SK-N-MC (cell line): Measurements from ENCODE around the gene USP19.

Experiments used
- DNase-seq: peaks from one replicate; pipeline ENCODE4 v3.0.0-alpha.2; 2011; ENCODE audit warnings: low read depth, low spot score
- H3K27ac ChIP-seq: fragments of 200-600 bp; sonication (generic); 2 replicates; pipeline ENCODE4 v1.5.1; 2016; ENCODE audit warnings: mixed run types
- H3K36me3 ChIP-seq: fragments of 200-600 bp; sonication (generic); 2 replicates; pipeline ENCODE4 v1.6.1; 2017; ENCODE audit warnings: antibody characterized with exemption, low read length, mixed read lengths; ENCODE audit not compliant: insufficient read depth
- H3K4me3 ChIP-seq: fragments of 200-600 bp; sonication (generic); 2 replicates; pipeline ENCODE4 v1.5.1; 2016
- H3K9ac ChIP-seq: fragments of 200-600 bp; sonication (generic); 2 replicates; pipeline ENCODE4 v1.8.0; 2017; ENCODE audit warnings: mixed run types, mixed read lengths; ENCODE audit not compliant: insufficient read length
- H3K9me3 ChIP-seq: fragments of 200-600 bp; sonication (generic); 2 replicates; pipeline ENCODE4 v1.6.1; 2017; ENCODE audit warnings: low read depth, mild to moderate bottlenecking, antibody characterized with exemption, low read length, moderate library complexity, mixed read lengths
- EZH2 ChIP-seq: fragments of 200-600 bp; sonication (generic); IDR thresholded peaks from one replicate; pipeline ENCODE4 v1.6.1; 2017; ENCODE audit warnings: antibody characterized with exemption
- FOXP2 ChIP-seq: optimal IDR thresholded peaks from 2 replicates; pipeline ENCODE3; 2011; ENCODE audit warnings: mild to moderate bottlenecking, moderate library complexity; ENCODE audit not compliant: insufficient read depth; ENCODE audit errors: extremely low read length, control extremely low read depth
- POLR2AphosphoS5 ChIP-seq: IDR thresholded peaks from 2 replicates; pipeline ENCODE4 v1.6.1; 2012; ENCODE audit warnings: mild to moderate bottlenecking, low read depth, low read length, borderline replicate concordance

The USP19 gene

DNA sequence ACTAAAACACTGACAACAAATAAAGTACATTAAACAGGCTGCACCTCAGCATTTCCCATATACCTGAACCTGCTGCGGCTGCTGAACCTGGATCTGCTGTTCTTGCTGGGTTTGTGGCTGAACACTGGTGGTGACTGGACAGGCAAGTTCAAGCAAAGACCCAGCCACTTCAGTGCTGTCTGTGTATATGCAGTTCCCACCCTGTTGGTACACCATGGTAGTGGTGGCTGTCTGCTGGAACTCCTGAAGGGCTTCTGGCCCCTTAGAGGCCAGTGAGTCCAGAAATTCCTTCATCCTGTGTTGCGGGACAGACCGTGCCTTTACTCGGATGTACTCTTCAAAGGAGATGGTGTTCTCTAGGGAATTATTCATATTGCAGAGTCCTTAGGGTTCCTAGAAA, 44.0 kb downstream of the USP19 start:
- DNase-seq = no peak
- Histone ChIP-seq H3K9ac (no peak overlapping the region), H3K4me3 (no peak overlapping the region), H3K27ac (no peak overlapping the region), H3K36me3 (peaks cover 30% of the 10 kb centered on the region), H3K9me3 (no peaks in the 10 kb centered on the region)
- TF ChIP-seq FOXP2 = no peak
- no peak for TF ChIP-seq EZH2
- no peak for TF ChIP-seq POLR2AphosphoS5

DNA sequence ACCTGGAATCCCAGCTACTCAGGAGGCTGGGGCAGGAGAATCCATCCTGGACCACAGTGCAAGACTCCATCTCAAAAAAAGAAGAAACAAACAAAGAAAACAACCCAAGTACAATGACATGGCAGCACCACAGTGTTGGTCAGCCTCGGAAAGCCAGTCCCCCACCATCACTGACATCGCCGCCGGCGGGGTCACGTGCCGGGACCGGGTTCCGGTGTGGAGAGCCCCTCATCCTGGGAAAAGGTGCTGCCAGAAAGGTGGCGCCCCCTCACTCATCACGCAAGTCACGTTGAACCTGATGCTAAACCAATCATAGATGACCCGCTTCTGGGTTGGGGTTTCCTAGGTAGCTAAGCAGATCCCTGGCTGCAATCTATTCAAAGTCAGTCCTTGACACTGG, 44.5 kb downstream of the USP19 start:
- Histone ChIP-seq H3K27ac (no peak overlapping the region), H3K9ac (no peak overlapping the region), H3K4me3 (no peak overlapping the region), H3K36me3 (peaks cover 35% of the 10 kb centered on the region), H3K9me3 (no peaks in the 10 kb centered on the region)
- DNase-seq = no peak
- TF ChIP-seq POLR2AphosphoS5 = no peak
